HG03575 (cell line): Measurements from ENCODE around the gene MRPL3.

Experiments
- ATAC-seq: cut with Tn5 transposase; IDR thresholded peaks from one replicate; pipeline ENCODE4 v1.9.1; 2021; ENCODE audit not compliant: unreplicated experiment, insufficient number of reproducible peaks, low FRiP score; ENCODE audit errors: extremely low read depth

The MRPL3 gene

DNA sequence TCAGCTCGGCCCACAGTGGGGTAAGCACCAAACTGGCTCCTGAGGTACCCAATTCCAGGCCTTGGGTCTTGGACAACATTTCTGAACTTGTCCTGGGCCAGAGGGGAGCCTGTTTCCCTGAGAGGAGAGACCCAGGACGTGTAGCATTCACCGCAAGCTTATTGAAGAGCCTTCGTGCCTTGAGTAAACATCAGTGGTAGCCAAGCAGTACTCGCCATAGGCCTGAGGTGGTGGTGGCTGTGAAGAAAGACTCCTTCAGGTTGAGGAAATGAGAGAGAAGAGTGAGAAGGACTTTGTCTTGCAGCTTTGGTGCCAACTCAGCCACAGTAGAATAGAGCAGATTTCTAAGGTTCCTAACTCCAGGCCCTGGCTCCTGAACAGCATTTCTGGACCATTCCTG, 71.0 kb downstream of the MRPL3 start:
- no peak for ATAC-seq

DNA sequence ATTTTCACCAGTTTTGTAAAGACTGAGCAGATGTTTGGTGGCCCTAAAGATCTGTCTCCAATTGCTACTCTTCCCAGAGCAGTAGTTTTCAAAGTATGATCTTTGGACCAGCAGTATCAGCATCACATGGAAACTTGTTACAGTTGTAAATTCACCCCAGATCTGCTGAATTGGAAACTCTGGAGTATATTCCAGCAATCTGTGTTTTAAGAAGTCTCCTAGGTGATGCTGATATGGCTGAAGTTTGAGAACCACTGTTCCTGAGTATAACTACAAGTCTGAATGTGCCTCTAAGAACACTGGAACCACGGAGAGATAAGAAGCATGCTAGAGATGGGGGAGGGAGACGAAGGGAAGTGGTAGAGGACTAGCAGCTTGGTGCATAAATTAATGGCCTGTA, 75.5 kb downstream of the MRPL3 start:
- ATAC-seq: no peak

DNA sequence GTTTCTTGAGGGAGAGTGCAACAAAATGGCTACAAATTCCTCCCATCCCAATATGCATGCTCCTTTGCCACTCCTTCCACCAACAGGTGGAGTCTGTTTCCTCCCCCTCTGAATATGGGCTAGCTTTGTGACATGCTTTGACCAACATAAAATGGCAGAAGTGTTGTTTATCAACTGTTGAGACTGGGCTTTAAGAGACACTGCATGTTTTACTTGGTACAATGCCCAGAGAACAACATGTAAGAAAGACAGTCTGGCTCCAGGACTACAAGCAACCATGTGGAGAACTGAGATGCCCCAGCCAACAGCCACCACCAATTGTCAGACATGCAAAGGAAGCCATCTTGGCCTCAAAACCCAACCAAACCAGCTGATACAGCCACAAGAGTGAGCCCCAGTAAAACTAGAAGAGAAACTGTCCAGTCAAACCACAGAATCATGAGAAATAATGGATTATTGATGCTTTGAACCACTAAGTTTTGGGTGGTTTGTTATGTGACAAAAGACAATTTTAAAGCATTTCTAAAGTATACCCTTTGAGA, 80.7 kb downstream of the MRPL3 start:
- no peak for ATAC-seq

DNA sequence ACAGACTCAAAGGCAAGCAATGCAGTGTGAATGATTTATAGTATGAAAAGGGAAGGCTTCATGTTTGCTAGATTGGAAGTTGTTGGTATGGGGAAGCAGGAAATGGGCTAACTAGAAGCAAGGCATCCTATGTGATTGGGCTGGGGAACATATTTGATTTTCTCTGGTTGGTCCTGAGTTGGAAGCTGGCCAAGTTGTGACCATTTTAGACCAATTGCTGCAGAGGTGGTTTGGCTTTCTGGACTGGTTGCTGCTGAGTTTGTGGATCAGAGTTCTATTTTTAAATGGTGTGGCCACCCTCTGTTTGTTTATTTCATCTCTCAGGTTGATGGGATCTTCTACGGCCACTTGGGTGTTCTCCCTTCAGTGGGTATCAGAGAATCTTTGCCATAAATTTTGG, 81.5 kb downstream of the MRPL3 start:
- ATAC-seq: no peak

DNA sequence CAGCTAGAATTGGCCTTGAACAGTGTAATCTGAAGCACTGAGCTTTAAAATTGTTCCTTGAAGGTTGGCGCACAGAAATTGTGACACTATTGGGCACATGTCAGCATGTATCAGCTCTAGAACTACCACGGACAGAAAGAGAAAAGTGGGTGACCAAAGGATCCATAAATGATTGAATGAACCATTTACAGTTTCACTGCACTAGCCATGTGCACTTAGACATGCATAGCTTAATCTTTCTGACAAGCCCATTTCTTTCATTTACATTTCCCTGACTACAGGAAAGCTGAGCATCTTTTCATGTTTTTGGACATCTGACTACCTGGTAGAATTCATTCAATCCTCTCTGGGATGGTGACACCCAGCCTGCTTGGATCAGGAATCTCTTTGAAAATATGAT, 85.0 kb downstream of the MRPL3 start:
- ATAC-seq: no peak
